Activated CD4-positive, alpha-beta T cell treated with anti-CD3 and anti-CD28 coated beads for 36 hours (primary cell): ENCODE results near the gene RFK. TPM values are rescaled to one million over a fixed set of nuclear protein-coding genes. Genes with fewer than 3 reads are reported as not detected.
A peak's percentile ranks its signal among the peaks of the same experiment; 100 is the strongest.

ENCODE experiments used
- ATAC-seq: fragments of 200-7000 bp; cut with Tn5 transposase; one replicate; pipeline ENCODE4 v1.10.0; 2021; ENCODE audit warnings: mild to moderate bottlenecking, moderate library complexity
- CTCF ChIA-PET: fragments of 350-600 bp; sonication (Branson Sonifier 250); formaldehyde crosslinking; loops from one replicate; lab custom pipeline; 2021; ENCODE audit warnings: antibody characterized with exemption; lab: Charles Lee
- POLR2A ChIA-PET: fragments of 350-600 bp; sonication (Branson Sonifier 250); formaldehyde crosslinking; loops from one replicate; lab custom pipeline; 2021; ENCODE audit warnings: antibody characterized with exemption, inconsistent platforms; lab: Charles Lee
- DNase-seq: peaks from one replicate; pipeline ENCODE4 v3.0.0-alpha.2; 2020
- H3K27ac Mint-ChIP-seq: one replicate; pipeline ENCODE4 v1.8.0; 2021; ENCODE audit warnings: mixed read lengths
- H3K27me3 Mint-ChIP-seq: one replicate; pipeline ENCODE4 v1.8.0; 2021; ENCODE audit warnings: mixed read lengths
- H3K36me3 Mint-ChIP-seq: one replicate; pipeline ENCODE4 v1.8.0; 2021; ENCODE audit warnings: low read depth, mixed read lengths
- H3K4me1 Mint-ChIP-seq: one replicate; pipeline ENCODE4 v1.8.0; 2021; ENCODE audit warnings: mixed read lengths
- H3K4me3 Mint-ChIP-seq: one replicate; pipeline ENCODE4 v1.8.0; 2021; ENCODE audit warnings: mild to moderate bottlenecking, moderate library complexity, mixed read lengths
- H3K9me3 Mint-ChIP-seq: one replicate; pipeline ENCODE4 v1.8.0; 2021; ENCODE audit warnings: low read depth, mixed read lengths
- intact Hi-C, 2 experiments: fragments of 100-400 bp; cut with DNase I in 1 of 2; cut with micrococcal nuclease in 1 of 2; formaldehyde crosslinking; loops; one replicate each; pipeline versions ENCODE4 v1.14.2 to v1.15.1; 2022 to 2024; cut with DNase I, micrococcal nuclease
- total RNA-seq, 2 experiments: library from RNA; stranded (reverse); gene quantifications; one replicate each; pipeline ENCODE4 v1.2.3, GENCODE V29; 2021

Gene RFK
- total RNA-seq, 2 experiments from 2014 or later, result 7.0 to 8.3 TPM

- Mint-ChIP-seq H3K4me3 (no peak overlapping the region), H3K4me1 (no peaks in the 10 kb centered on the region), H3K36me3 (no peaks in the 10 kb centered on the region), H3K9me3 (no peaks in the 10 kb centered on the region), H3K27ac (no peak overlapping the region), H3K27me3 (no peaks in the 10 kb centered on the region)
- ATAC-seq (no peak), DNase-seq (no peak)
- POLR2A ChIA-PET, result no interaction called here
- CTCF ChIA-PET, result no interaction called here
- intact Hi-C loops, result no loop called here
Observed at GRCh38 chr9:76354221-76354620, 40.0 kb downstream of the RFK start.

- no peaks in the 10 kb centered on the region for H3K27me3 Mint-ChIP-seq
- no peak for DNase-seq
- H3K9me3 Mint-ChIP-seq, result no peaks in the 10 kb centered on the region
- H3K4me1 Mint-ChIP-seq, result no peaks in the 10 kb centered on the region
- H3K4me3 Mint-ChIP-seq, result no peak overlapping the region
- no peaks in the 10 kb centered on the region for H3K36me3 Mint-ChIP-seq
- CTCF ChIA-PET, result no interaction called here
- no peak for ATAC-seq
- H3K27ac Mint-ChIP-seq, result no peak overlapping the region
- POLR2A ChIA-PET, result no interaction called here
- intact Hi-C loops, result no loop called here
Observed at GRCh38 chr9:76353280-76353679, 40.9 kb downstream of the RFK start.

- H3K4me3 Mint-ChIP-seq, result no peak overlapping the region
- ChIA-PET CTCF (interaction anchor here (0.6 kb wide), 2 partner anchors 19 to 28 kb away, joined by 3 read pairs; no protein-coding TSS in a partner anchor), POLR2A (no interaction called here)
- no peak overlapping the region for H3K27ac Mint-ChIP-seq
- H3K36me3 Mint-ChIP-seq, result no peaks in the 10 kb centered on the region
- no peaks in the 10 kb centered on the region for H3K27me3 Mint-ChIP-seq
- intact Hi-C loops, result no loop called here
- DNase-seq (no peak), ATAC-seq (no peak)
- no peaks in the 10 kb centered on the region for H3K4me1 Mint-ChIP-seq
- no peaks in the 10 kb centered on the region for H3K9me3 Mint-ChIP-seq
Observed at GRCh38 chr9:76352026-76352620, 42.1 kb downstream of the RFK start.

DNA sequence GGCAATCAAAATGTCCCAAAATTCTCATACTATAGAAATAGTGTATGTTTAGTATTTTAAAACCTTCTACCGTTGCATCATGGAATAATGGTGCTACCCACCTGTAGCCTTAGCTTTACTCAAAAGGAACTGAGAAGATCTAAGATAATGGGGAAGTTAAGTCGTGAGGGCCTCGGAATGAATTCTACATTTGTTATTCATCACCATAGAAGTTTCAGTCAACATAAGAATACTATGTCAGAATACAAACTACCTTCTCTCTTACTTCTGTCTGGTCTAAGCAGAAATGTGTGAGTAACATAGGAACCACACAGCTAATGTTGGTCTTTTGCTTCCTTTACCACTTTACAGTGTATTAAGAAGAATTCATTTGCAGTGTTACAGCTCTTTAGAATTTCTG is 43.2 kb downstream of the RFK start:
- CTCF ChIA-PET, result no interaction called here
- DNase-seq, result no peak

DNA sequence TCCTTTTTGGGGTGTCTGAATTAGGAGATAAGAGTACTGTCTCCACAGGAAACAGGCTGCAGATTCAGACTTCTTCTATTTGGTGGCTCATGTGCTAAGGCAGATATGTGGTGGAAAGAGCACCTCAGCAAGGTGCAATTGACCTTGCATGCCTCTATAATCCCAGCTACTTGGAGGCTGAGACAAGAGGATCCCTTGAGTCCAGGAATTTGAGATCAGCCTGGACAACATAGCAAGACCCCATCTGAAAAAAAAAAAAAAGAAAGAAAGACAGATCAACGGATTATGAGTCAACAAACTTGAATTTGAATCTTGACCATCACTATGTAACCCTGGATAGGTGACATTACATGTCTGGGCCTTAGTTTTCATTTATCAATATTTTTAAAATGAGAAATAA is 44.4 kb downstream of the RFK start:
- CTCF ChIA-PET, result no interaction called here
- Mint-ChIP-seq H3K4me1 (no peaks in the 10 kb centered on the region), H3K9me3 (no peaks in the 10 kb centered on the region), H3K27me3 (no peaks in the 10 kb centered on the region), H3K27ac (no peak overlapping the region), H3K36me3 (no peaks in the 10 kb centered on the region), H3K4me3 (no peak overlapping the region)
- ATAC-seq (no peak), DNase-seq (no peak)
- POLR2A ChIA-PET, result no interaction called here
- intact Hi-C loops, result no loop called here

More for the DNA sequence above, 43.2 kb downstream of the RFK start:
- Mint-ChIP-seq H3K4me3 (no peak overlapping the region), H3K27me3 (no peaks in the 10 kb centered on the region), H3K4me1 (no peaks in the 10 kb centered on the region), H3K27ac (no peak overlapping the region), H3K9me3 (no peaks in the 10 kb centered on the region), H3K36me3 (no peaks in the 10 kb centered on the region)
- POLR2A ChIA-PET, result no interaction called here
- intact Hi-C loops, result no loop called here
- no peak for ATAC-seq

GRCh38 chr9:76342858-76343257 is 51.4 kb downstream of the RFK start:
- H3K27me3 Mint-ChIP-seq, result peaks cover 14% of the 10 kb centered on the region
- CTCF ChIA-PET, result no interaction called here
- intact Hi-C loops, result no loop called here
- POLR2A ChIA-PET, result no interaction called here
- no peak for DNase-seq
- no peak overlapping the region for H3K4me3 Mint-ChIP-seq
- H3K27ac Mint-ChIP-seq, result no peak overlapping the region
- peaks cover 3% of the 10 kb centered on the region for H3K9me3 Mint-ChIP-seq
- ATAC-seq, result no peak
- H3K36me3 Mint-ChIP-seq, result no peaks in the 10 kb centered on the region
- no peaks in the 10 kb centered on the region for H3K4me1 Mint-ChIP-seq

- Mint-ChIP-seq H3K27ac (no peak overlapping the region), H3K4me1 (no peaks in the 10 kb centered on the region), H3K27me3 (peaks cover 14% of the 10 kb centered on the region), H3K36me3 (no peaks in the 10 kb centered on the region), H3K9me3 (peaks cover 3% of the 10 kb centered on the region), H3K4me3 (no peak overlapping the region)
- ChIA-PET POLR2A (no interaction called here), CTCF (interaction anchor here (0.6 kb wide), 1 partner anchor 339 kb away, joined by 4 read pairs; no protein-coding TSS in a partner anchor)
- no peak for ATAC-seq
- DNase-seq, result no peak
- intact Hi-C loops, result no loop called here
Observed at GRCh38 chr9:76342201-76342600, 52.0 kb downstream of the RFK start.

DNA sequence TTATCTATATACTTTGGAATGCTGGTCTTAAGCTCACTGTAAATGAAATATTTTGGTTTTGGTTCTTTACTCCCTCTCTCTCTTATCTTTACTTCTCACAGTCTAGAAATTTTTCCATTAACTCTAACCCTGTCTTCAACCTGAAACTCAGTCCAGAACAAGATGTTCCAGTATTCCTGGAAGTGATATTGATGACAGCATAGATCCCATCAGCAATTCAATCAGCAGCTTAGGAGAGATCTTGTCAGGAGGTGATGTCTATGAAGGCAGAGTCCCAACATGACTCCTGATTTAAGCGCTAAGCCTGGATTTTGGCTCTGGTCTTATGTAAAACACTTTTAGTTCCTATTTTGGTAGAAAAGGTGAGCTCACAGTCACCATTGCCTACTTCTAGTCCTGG is 52.6 kb downstream of the RFK start:
- ATAC-seq (no peak), DNase-seq (no peak)
- Mint-ChIP-seq H3K4me1 (no peaks in the 10 kb centered on the region), H3K36me3 (no peaks in the 10 kb centered on the region), H3K27me3 (peaks cover 14% of the 10 kb centered on the region), H3K4me3 (no peak overlapping the region), H3K27ac (no peak overlapping the region), H3K9me3 (peaks cover 3% of the 10 kb centered on the region)
- intact Hi-C loops, result no loop called here
- ChIA-PET CTCF (no interaction called here), POLR2A (no interaction called here)

DNA sequence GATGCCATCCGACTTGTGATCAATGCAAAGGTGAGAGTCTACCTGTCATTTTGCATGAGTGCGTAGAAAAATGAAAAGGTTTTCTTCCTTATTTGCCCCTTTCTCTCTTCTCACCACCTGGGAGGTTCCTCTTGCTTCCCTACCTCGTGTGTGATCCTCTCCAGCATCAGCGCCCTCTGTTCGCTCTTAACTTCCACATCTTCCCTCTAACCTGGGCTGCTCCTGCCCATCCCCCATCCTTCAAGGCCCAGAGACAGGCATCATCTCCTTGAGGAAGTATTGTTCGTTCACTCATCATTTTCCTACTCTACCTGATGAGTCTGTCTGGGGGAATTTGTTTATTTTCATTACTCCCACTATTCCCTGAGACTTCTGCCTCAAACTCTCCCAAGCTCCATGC is 55.8 kb downstream of the RFK start:
- CTCF ChIA-PET, result no interaction called here
- intact Hi-C loops, result no loop called here
- Mint-ChIP-seq H3K27ac (no peak overlapping the region), H3K4me3 (no peak overlapping the region), H3K4me1 (no peaks in the 10 kb centered on the region), H3K9me3 (peaks cover under 1% of the 10 kb centered on the region), H3K27me3 (peaks cover 11% of the 10 kb centered on the region), H3K36me3 (no peaks in the 10 kb centered on the region)
- DNase-seq (no peak), ATAC-seq (no peak)
- POLR2A ChIA-PET, result no interaction called here

- no peak overlapping the region for H3K4me3 Mint-ChIP-seq
- CTCF ChIA-PET, result no interaction called here
- no peaks in the 10 kb centered on the region for H3K9me3 Mint-ChIP-seq
- POLR2A ChIA-PET, result no interaction called here
- no peak for DNase-seq
- no peaks in the 10 kb centered on the region for H3K4me1 Mint-ChIP-seq
- intact Hi-C loops, result no loop called here
- no peaks in the 10 kb centered on the region for H3K36me3 Mint-ChIP-seq
- no peak overlapping the region for H3K27ac Mint-ChIP-seq
- peak; percentile 49 for ATAC-seq
- peaks cover 8% of the 10 kb centered on the region for H3K27me3 Mint-ChIP-seq
Observed at GRCh38 chr9:76336027-76336426, 58.2 kb downstream of the RFK start.
